IPS DF 6.9 (cell line): ENCODE data around the gene COL7A1.

Experiments
- DNase-seq: peaks from one replicate; pipeline ENCODE4 v3.0.0-alpha.2; 2013; ENCODE audit warnings: low read depth, low spot score
- H3K27ac ChIP-seq: one replicate; pipeline ENCODE4 v1.5.1; 2013; ENCODE audit warnings: low read length, control low read depth
- H3K27me3 ChIP-seq: 2 replicates; pipeline ENCODE4 v1.6.1; 2013; ENCODE audit warnings: mild to moderate bottlenecking, low read length; ENCODE audit not compliant: control insufficient read depth, insufficient read depth
- H3K36me3 ChIP-seq: 2 replicates; pipeline ENCODE4 v1.6.1; 2013; ENCODE audit warnings: low read length; ENCODE audit not compliant: control insufficient read depth, insufficient read depth
- H3K4me1 ChIP-seq: 2 replicates; pipeline ENCODE4 v1.6.1; 2013; ENCODE audit warnings: low read length; ENCODE audit not compliant: control insufficient read depth, insufficient read depth
- H3K4me3 ChIP-seq: 2 replicates; pipeline ENCODE4 v1.5.1; 2013; ENCODE audit warnings: mild to moderate bottlenecking, low read length
- H3K9me3 ChIP-seq: 2 replicates; pipeline ENCODE4 v1.6.1; 2013; ENCODE audit warnings: low read length, inconsistent platforms; ENCODE audit not compliant: control insufficient read depth, insufficient read depth
- WGBS: extraction: QIAGEN DNeasy Blood & Tissue Kit; methylation state at CpG from one replicate; pipeline ENCODE4 v1.1.7; 2013; ENCODE audit warnings: mixed read lengths, missing lambda C conversion rate; ENCODE audit not compliant: insufficient read length, insufficient coverage; 5-methylcytosine and 5-hydroxymethylcytosine counted together

Gene COL7A1

GRCh38 chr3:48571938-48572337, 23.2 kb downstream of the COL7A1 start:
- no peaks in the 10 kb centered on the region for H3K9me3 ChIP-seq
- no peak for DNase-seq
- no peaks in the 10 kb centered on the region for H3K4me1 ChIP-seq
- H3K27ac ChIP-seq = no peak overlapping the region
- H3K27me3 ChIP-seq = no peaks in the 10 kb centered on the region
- no peak overlapping the region for H3K4me3 ChIP-seq
- peaks cover 5% of the 10 kb centered on the region; the same call in 1 of the 2 replicates for H3K36me3 ChIP-seq
- WGBS = no CpG with 5 or more reads among the region's 12 CpGs

- Histone ChIP-seq H3K4me3 (no peak overlapping the region), H3K27ac (no peak overlapping the region), H3K4me1 (no peaks in the 10 kb centered on the region), H3K27me3 (no peaks in the 10 kb centered on the region), H3K9me3 (no peaks in the 10 kb centered on the region), H3K36me3 (0 out of 2 replicates have a peak, but pooled peaks cover 2% of the 10 kb centered on the region)
- no peak for DNase-seq
- WGBS = no CpG with 5 or more reads among the region's 18 CpGs
These were observed 25.2 kb downstream of the COL7A1 start for GRCh38 chr3:48569808-48570450.

GRCh38 chr3:48569400-48569799, 25.7 kb downstream of the COL7A1 start:
- no peak for DNase-seq
- Histone ChIP-seq H3K9me3 (no peaks in the 10 kb centered on the region), H3K36me3 (0 out of 2 replicates have a peak, but pooled peaks cover 2% of the 10 kb centered on the region), H3K27me3 (no peaks in the 10 kb centered on the region), H3K4me1 (no peaks in the 10 kb centered on the region), H3K4me3 (no peak overlapping the region), H3K27ac (no peak overlapping the region)
- no CpG with 5 or more reads among the region's 10 CpGs for WGBS

GRCh38 chr3:48568476-48568875, 26.7 kb downstream of the COL7A1 start:
- WGBS = no CpG with 5 or more reads among the region's 7 CpGs
- Histone ChIP-seq H3K36me3 (0 out of 2 replicates have a peak, but pooled peaks cover 2% of the 10 kb centered on the region), H3K9me3 (no peaks in the 10 kb centered on the region), H3K27me3 (no peaks in the 10 kb centered on the region), H3K4me3 (no peak overlapping the region), H3K4me1 (peaks cover 2% of the 10 kb centered on the region; the same call in 1 of the 2 replicates), H3K27ac (no peak overlapping the region)
- no peak for DNase-seq

GRCh38 chr3:48567500-48567899, 27.6 kb downstream of the COL7A1 start:
- H3K4me1 ChIP-seq = peaks cover 4% of the 10 kb centered on the region; the same call in 1 of the 2 replicates
- H3K9me3 ChIP-seq = no peaks in the 10 kb centered on the region
- DNase-seq = no peak
- H3K27me3 ChIP-seq = no peaks in the 10 kb centered on the region
- WGBS = no CpG with 5 or more reads among the region's 11 CpGs
- H3K27ac ChIP-seq = no peak overlapping the region
- 0 out of 2 replicates have a peak, but pooled peaks cover 2% of the 10 kb centered on the region for H3K36me3 ChIP-seq
- no peak overlapping the region for H3K4me3 ChIP-seq

- 0 out of 2 replicates have a peak, but pooled peaks cover 2% of the 10 kb centered on the region for H3K36me3 ChIP-seq
- H3K27me3 ChIP-seq = no peaks in the 10 kb centered on the region
- no peaks in the 10 kb centered on the region for H3K9me3 ChIP-seq
- no peak overlapping the region for H3K27ac ChIP-seq
- DNase-seq = no peak
- no peak overlapping the region for H3K4me3 ChIP-seq
- WGBS = no CpG with 5 or more reads among the region's 5 CpGs
- H3K4me1 ChIP-seq = peaks cover 4% of the 10 kb centered on the region; the same call in 1 of the 2 replicates
These were observed 28.0 kb downstream of the COL7A1 start for GRCh38 chr3:48567090-48567489.

GRCh38 chr3:48566401-48566760, 28.7 kb downstream of the COL7A1 start:
- Histone ChIP-seq H3K9me3 (no peaks in the 10 kb centered on the region), H3K27ac (no peak overlapping the region), H3K4me3 (no peak overlapping the region), H3K36me3 (0 out of 2 replicates have a peak, but pooled peaks cover 1% of the 10 kb centered on the region), H3K27me3 (no peaks in the 10 kb centered on the region), H3K4me1 (peaks cover 4% of the 10 kb centered on the region)
- no peak for DNase-seq
- WGBS = no CpG with 5 or more reads among the region's 9 CpGs

GRCh38 chr3:48565591-48566400, 29.3 kb downstream of the COL7A1 start:
- Histone ChIP-seq H3K27me3 (no peaks in the 10 kb centered on the region), H3K4me1 (peaks cover 7% of the 10 kb centered on the region), H3K4me3 (no peak overlapping the region), H3K36me3 (no peaks in the 10 kb centered on the region), H3K9me3 (no peaks in the 10 kb centered on the region), H3K27ac (no peak overlapping the region)
- no peak for DNase-seq
- WGBS = no CpG with 5 or more reads among the region's 7 CpGs

GRCh38 chr3:48565186-48565585, 29.9 kb downstream of the COL7A1 start:
- Histone ChIP-seq H3K4me1 (peaks cover 11% of the 10 kb centered on the region), H3K9me3 (no peaks in the 10 kb centered on the region), H3K27ac (no peak overlapping the region), H3K4me3 (no peak overlapping the region), H3K27me3 (no peaks in the 10 kb centered on the region), H3K36me3 (no peaks in the 10 kb centered on the region)
- WGBS = no CpG with 5 or more reads among the region's 11 CpGs
- no peak for DNase-seq

GRCh38 chr3:48564667-48565066, 30.5 kb downstream of the COL7A1 start:
- H3K4me1 ChIP-seq = peaks cover 12% of the 10 kb centered on the region
- no peak for DNase-seq
- no peak overlapping the region for H3K4me3 ChIP-seq
- no peak overlapping the region for H3K27ac ChIP-seq
- no peaks in the 10 kb centered on the region for H3K36me3 ChIP-seq
- WGBS = no CpG with 5 or more reads among the region's 11 CpGs
- no peaks in the 10 kb centered on the region for H3K9me3 ChIP-seq
- no peaks in the 10 kb centered on the region for H3K27me3 ChIP-seq
